HCT116 (cell line): Measurements from ENCODE around the gene EIF4E2. TPM values are rescaled to one million over a fixed set of nuclear protein-coding genes. Genes with fewer than 3 reads are reported as not detected.

Source experiments
- ATAC-seq: fragments of 200-7000 bp; cut with Tn5 transposase; 2 replicates; pipeline ENCODE4 v1.9.1; 2020; ENCODE audit warnings: mild to moderate bottlenecking, moderate library complexity
- Bru-seq: library from RNA; stranded (reverse); fragments of 400-500 nt; gene quantifications from one replicate; lab custom pipeline; 2021; lab: Mats Ljungman, UMichigan
- BruChase-seq, 2 experiments: library from RNA; stranded (reverse); fragments of 400-500 nt; gene quantifications; one replicate each; lab custom pipeline; 2021; lab: Mats Ljungman, UMichigan
- BruUV-seq: library from RNA; stranded (reverse); fragments of 400-500 nt; replicated peaks from 2 replicates; lab custom pipeline; 2021; lab: Mats Ljungman, UMichigan
- CTCF ChIA-PET: fragments of 300-600 bp; sonication (Branson Sonifier 250); formaldehyde crosslinking; loops from one replicate; lab custom pipeline; 2021; ENCODE audit warnings: antibody characterized with exemption; lab: Charles Lee
- POLR2A ChIA-PET: fragments of 300-600, 350-600 bp; sonication (Branson Sonifier 250); formaldehyde crosslinking; loops from one replicate; lab custom pipeline; 2021; ENCODE audit warnings: antibody characterized with exemption; lab: Charles Lee
- RAD21 ChIA-PET, 2 experiments: fragments of 300-600 bp; sonication (Branson Sonifier 250); formaldehyde crosslinking; loops; one replicate each; lab custom pipeline; 2023; ENCODE audit warnings: low total read pairs in 2 of 2; ENCODE audit not compliant: uncharacterized antibody in 2 of 2, unreplicated experiment in 2 of 2, low non-redundant PET in 1 of 2; lab: Charles Lee
- DNase-seq: peaks from one replicate; pipeline ENCODE4 v3.0.0-alpha.2; 2010; ENCODE audit warnings: low read depth, low spot score
- H2AFZ ChIP-seq: fragments of 200-600 bp; shearing (Covaris generic), sonication (generic); 2 replicates; pipeline ENCODE4 v1.6.1; 2017; ENCODE audit warnings: low read depth, mixed run types, mixed read lengths, antibody characterized with exemption, low read length; ENCODE audit not compliant: poor library complexity, severe bottlenecking
- H3K27ac ChIP-seq: 2 replicates; pipeline ENCODE4 v1.5.1; 2012; ENCODE audit warnings: low read depth, low read length
- H3K27me3 ChIP-seq: fragments of 200-600 bp; sonication (generic); 2 replicates; pipeline ENCODE4 v1.6.1; 2016; ENCODE audit warnings: mixed run types, low read length, mixed read lengths; ENCODE audit not compliant: insufficient read depth
- H3K36me3 ChIP-seq, 2 experiments: fragments of 200-500 bp in 1 of 2; fragments of 200-600 bp in 1 of 2; sonication (Bioruptor generic) in 1 of 2; sonication (generic) in 1 of 2; 2 replicates each; pipeline versions ENCODE4 v1.5.1 to v1.6.1; 2014 to 2016; ENCODE audit warnings: low read length in 2 of 2, inconsistent platforms in 1 of 2, mixed read lengths in 1 of 2, mixed run types in 1 of 2; ENCODE audit not compliant: insufficient read depth in 2 of 2, control insufficient read depth in 1 of 2
- H3K4me1 ChIP-seq, 2 experiments: fragments of 200-600 bp in 1 of 2; sonication (generic) in 1 of 2; 2 replicates each; pipeline versions ENCODE4 v1.5.1 to v1.6.1; 2012 to 2017; ENCODE audit warnings: low read length in 2 of 2, inconsistent platforms in 1 of 2, mild to moderate bottlenecking in 1 of 2, mixed read lengths in 1 of 2, mixed run types in 1 of 2, moderate library complexity in 1 of 2; ENCODE audit not compliant: insufficient read depth in 2 of 2, control insufficient read depth in 1 of 2
- H3K4me2 ChIP-seq: fragments of 200-600 bp; sonication (generic); 2 replicates; pipeline ENCODE4 v1.6.1; 2017; ENCODE audit warnings: mixed run types, low read length, mixed read lengths
- H3K4me3 ChIP-seq, 2 experiments: fragments of 200-600 bp in 1 of 2; sonication (generic) in 1 of 2; replicated peaks in 1 of 2; 2 replicates each; pipeline ENCODE4 v1.5.1; 2011 to 2016; ENCODE audit warnings: low read length in 2 of 2, control low read depth in 1 of 2, low read depth in 1 of 2, mild to moderate bottlenecking in 1 of 2, mixed read lengths in 1 of 2, mixed run types in 1 of 2
- H3K79me2 ChIP-seq: fragments of 200-600 bp; sonication (generic); 2 replicates; pipeline ENCODE4 v1.6.1; 2017; ENCODE audit warnings: mild to moderate bottlenecking, mixed run types, low read length, moderate library complexity, mixed read lengths; ENCODE audit not compliant: insufficient read depth
- H3K9ac ChIP-seq: fragments of 200-600 bp; sonication (generic); 2 replicates; pipeline ENCODE4 v1.6.1; 2016; ENCODE audit warnings: low read length, mixed read lengths
- H3K9me2 ChIP-seq: fragments of 200-600 bp; sonication (generic), shearing (Covaris generic); 2 replicates; pipeline ENCODE4 v1.6.1; 2017; ENCODE audit warnings: mixed run types, mild to moderate bottlenecking, moderate library complexity; ENCODE audit not compliant: insufficient read depth
- H3K9me3 ChIP-seq, 2 experiments: fragments of 200-500 bp in 1 of 2; fragments of 200-600 bp in 1 of 2; sonication (Bioruptor generic) in 1 of 2; sonication (generic) in 1 of 2; 2 replicates each; pipeline ENCODE4 v1.6.1; 2014 to 2017; ENCODE audit warnings: low read length in 2 of 2, mixed read lengths in 2 of 2, inconsistent platforms in 1 of 2, low read depth in 1 of 2, mild to moderate bottlenecking in 1 of 2, mixed run types in 1 of 2, moderate library complexity in 1 of 2; ENCODE audit not compliant: control insufficient read depth in 1 of 2, insufficient read depth in 1 of 2
- H4K20me1 ChIP-seq: fragments of 200-600 bp; sonication (generic), shearing (Covaris generic); 2 replicates; pipeline ENCODE4 v1.6.1; 2017; ENCODE audit warnings: mixed run types, mild to moderate bottlenecking, moderate library complexity; ENCODE audit not compliant: insufficient read depth
- CEBPB ChIP-seq: IDR thresholded peaks from 2 replicates; pipeline ENCODE4 v1.6.1; 2012; ENCODE audit warnings: low read depth
- CTCF ChIP-seq, 3 experiments: fragments of 200-600 bp in 1 of 3; sonication (generic) in 1 of 3; IDR thresholded peaks in 2 of 3; conservative IDR thresholded peaks in 1 of 3; 2 replicates each; pipeline ENCODE4 v1.5.1; 2012 to 2017; ENCODE audit warnings: low read depth in 2 of 3, low read length in 2 of 3, antibody characterized with exemption in 1 of 3, borderline replicate concordance in 1 of 3, control low read depth in 1 of 3, mild to moderate bottlenecking in 1 of 3, mixed read lengths in 1 of 3, mixed run types in 1 of 3, moderate library complexity in 1 of 3; ENCODE audit not compliant: insufficient read depth in 1 of 3
- EGR1 ChIP-seq: IDR thresholded peaks from 2 replicates; pipeline ENCODE4 v1.6.1; 2012; ENCODE audit warnings: low read depth
- ELF1 ChIP-seq: IDR thresholded peaks from 2 replicates; pipeline ENCODE4 v1.6.1; 2012; ENCODE audit warnings: low read depth, borderline replicate concordance
- EZH2 ChIP-seq: fragments of 200-600 bp; sonication (generic); IDR thresholded peaks from 2 replicates; pipeline ENCODE4 v1.6.1; 2017; ENCODE audit warnings: antibody characterized with exemption, mixed run types
- EZH2phosphoT487 ChIP-seq: fragments of 200-600 bp; IDR thresholded peaks from 2 replicates; pipeline ENCODE4 v1.6.1; 2018; ENCODE audit warnings: antibody characterized with exemption, borderline replicate concordance
- MAX ChIP-seq: IDR thresholded peaks from 2 replicates; pipeline ENCODE4 v1.6.1; 2012
- POLR2A ChIP-seq: IDR thresholded peaks from 2 replicates; pipeline ENCODE4 v1.7.0; 2011; ENCODE audit warnings: borderline replicate concordance; ENCODE audit not compliant: insufficient read depth, insufficient read length; ENCODE audit errors: extremely low read depth
- POLR2AphosphoS5 ChIP-seq: IDR thresholded peaks from 2 replicates; pipeline ENCODE4 v1.6.1; 2011; ENCODE audit warnings: mild to moderate bottlenecking, low read depth, low read length, moderate library complexity
- RAD21 ChIP-seq: IDR thresholded peaks from 2 replicates; pipeline ENCODE4 v1.6.1; 2012; ENCODE audit warnings: low read depth, mild to moderate bottlenecking
- SIN3A ChIP-seq: IDR thresholded peaks from 2 replicates; pipeline ENCODE4 v1.6.1; 2012; ENCODE audit warnings: low read depth
- SP1 ChIP-seq: IDR thresholded peaks from 2 replicates; pipeline ENCODE4 v1.6.1; 2012; ENCODE audit warnings: low read depth
- TCF7L2 ChIP-seq: IDR thresholded peaks from 2 replicates; pipeline ENCODE4 v1.7.0; 2011; ENCODE audit warnings: borderline replicate concordance, inconsistent platforms; ENCODE audit not compliant: insufficient read depth, insufficient read length; ENCODE audit errors: extremely low read depth
- ZNF274 ChIP-seq: fragments of 200-500 bp; sonication (Bioruptor generic); IDR thresholded peaks from 2 replicates; pipeline ENCODE4 v1.6.1; 2014; ENCODE audit warnings: mild to moderate bottlenecking, low read depth, low read length, inconsistent platforms
- intact Hi-C: fragments of 100-400 bp; cut with micrococcal nuclease; formaldehyde crosslinking; loops from 2 replicates; pipeline ENCODE4 v1.10.0; 2022
- long read RNA-seq: library from polyadenylated mRNA; unstranded; transcript quantifications from one replicate; pipeline ENCODE4 v2.0.0, GENCODE V29; 2021; ENCODE audit not compliant: unreplicated experiment
- polyA plus RNA-seq: library from polyadenylated mRNA; unstranded; fragments of >200 nt; gene quantifications from 2 replicates; pipeline ENCODE4 v1.2.1, GENCODE V29; 2012; ENCODE audit warnings: missing spikeins
- total RNA-seq: library from RNA; stranded (reverse); gene quantifications from one replicate; pipeline ENCODE4 v1.2.1, GENCODE V29; 2021; ENCODE audit not compliant: unreplicated experiment
- TF ChIP-seq, protein P1 (sequence below): IDR thresholded peaks from 2 replicates; pipeline ENCODE4 v1.6.1; 2012; ENCODE audit warnings: low read depth

EIF4E2 gene
- total RNA-seq (58.6 TPM), Bru-seq, nascent RNA (percentile 86 among the genes with signal in this experiment), BruChase-seq, experiment 1, labeled RNA remaining after a 6-hour chase (percentile 82 among the genes with signal in this experiment), BruChase-seq, experiment 2, labeled RNA remaining after a 2-hour chase (percentile 85 among the genes with signal in this experiment)
- 63.5 and 66.7 TPM in 2 replicates for polyA plus RNA-seq
- long read RNA-seq, transcript EIF4E2-206 (6 exons, 1,014 nt), result minor isoform, 6 of 93 reads
- long read RNA-seq, transcript EIF4E2-202 (7 exons, 3,448 nt), result minor isoform, 26 of 93 reads
- long read RNA-seq, transcript EIF4E2-201 (7 exons, 1,604 nt), result major isoform, 31 of 93 reads
- long read RNA-seq, partial matches to known transcripts, result 2 of 93 reads
- long read RNA-seq, other reads (novel, unspliced or antisense), result 20 of 93 reads

- Histone ChIP-seq H3K4me1 (peaks cover 5 to 15% of the 10 kb centered on the region in 2 experiments; a peak in 3 of 4 replicates), H3K9me2 (no peaks in the 10 kb centered on the region), H2AFZ (peak within 1 kb of the TSS; percentile 73), H3K9ac (peak within 1 kb of the TSS; percentile 98), H3K4me3 (peak within 1 kb of the TSS; percentile 76 to 95), H3K9me3 (no peaks in the 10 kb centered on the region; a peak in 1 of 4 replicates), H3K27ac (peak within 1 kb of the TSS; percentile 86), H3K79me2 (peaks cover 80% of the 10 kb centered on the region), H3K4me2 (peak within 1 kb of the TSS; percentile 93), H3K36me3 (peaks cover 2 to 21% of the 10 kb centered on the region in 2 experiments; a peak in 2 of 4 replicates), H4K20me1 (no peaks in the 10 kb centered on the region; the same call in 1 of the 2 replicates), H3K27me3 (no peaks in the 10 kb centered on the region)
- POLR2A ChIA-PET, result interaction anchor here (0.5 to 1.4 kb wide), 5 partner anchors 10 to 43 kb away, joined by 3 to 6 read pairs (median 4); no protein-coding TSS in a partner anchor
- RAD21 ChIA-PET, result no interaction called here
- BruUV-seq, result no TSS peak
- intact Hi-C loops, result no loop called here
- CTCF ChIA-PET, result interaction anchor here (1.0 kb wide), 1 partner anchor 55 kb away, joined by 3 read pairs; no protein-coding TSS in a partner anchor
- ATAC-seq, result peak; percentile 95
- DNase-seq, result peak; percentile 84
- TF ChIP-seq SIN3A (peak; percentile 69), CTCF (IDR thresholded peaks at IDR 0.05 in 2 of 3, conservative IDR thresholded peaks at IDR 0.05 in 1 of 3; ENCODE audit: borderline replicate concordance in 1 of 3, insufficient read depth in 1 of 3, low read depth in 2 of 3, low read length in 2 of 3) (peak in 1 of 3 experiments; percentile 10; a peak in 1 of 6 replicates), CEBPB (no peak), SP1 (0 out of 2 replicates have a peak, but pooled peaks have one; percentile 7), TCF7L2 (peak; percentile 66), EZH2 (no peak), POLR2A (peak; percentile 93), EZH2phosphoT487 (no peak), RAD21 (no peak), ELF1 (0 out of 2 replicates have a peak, but pooled peaks have one; percentile 58), EGR1 (peak; percentile 92), MAX (peak; percentile 95), POLR2AphosphoS5 (peak; percentile 96), ZNF274 (no peak)
- TF ChIP-seq, protein P1, sequence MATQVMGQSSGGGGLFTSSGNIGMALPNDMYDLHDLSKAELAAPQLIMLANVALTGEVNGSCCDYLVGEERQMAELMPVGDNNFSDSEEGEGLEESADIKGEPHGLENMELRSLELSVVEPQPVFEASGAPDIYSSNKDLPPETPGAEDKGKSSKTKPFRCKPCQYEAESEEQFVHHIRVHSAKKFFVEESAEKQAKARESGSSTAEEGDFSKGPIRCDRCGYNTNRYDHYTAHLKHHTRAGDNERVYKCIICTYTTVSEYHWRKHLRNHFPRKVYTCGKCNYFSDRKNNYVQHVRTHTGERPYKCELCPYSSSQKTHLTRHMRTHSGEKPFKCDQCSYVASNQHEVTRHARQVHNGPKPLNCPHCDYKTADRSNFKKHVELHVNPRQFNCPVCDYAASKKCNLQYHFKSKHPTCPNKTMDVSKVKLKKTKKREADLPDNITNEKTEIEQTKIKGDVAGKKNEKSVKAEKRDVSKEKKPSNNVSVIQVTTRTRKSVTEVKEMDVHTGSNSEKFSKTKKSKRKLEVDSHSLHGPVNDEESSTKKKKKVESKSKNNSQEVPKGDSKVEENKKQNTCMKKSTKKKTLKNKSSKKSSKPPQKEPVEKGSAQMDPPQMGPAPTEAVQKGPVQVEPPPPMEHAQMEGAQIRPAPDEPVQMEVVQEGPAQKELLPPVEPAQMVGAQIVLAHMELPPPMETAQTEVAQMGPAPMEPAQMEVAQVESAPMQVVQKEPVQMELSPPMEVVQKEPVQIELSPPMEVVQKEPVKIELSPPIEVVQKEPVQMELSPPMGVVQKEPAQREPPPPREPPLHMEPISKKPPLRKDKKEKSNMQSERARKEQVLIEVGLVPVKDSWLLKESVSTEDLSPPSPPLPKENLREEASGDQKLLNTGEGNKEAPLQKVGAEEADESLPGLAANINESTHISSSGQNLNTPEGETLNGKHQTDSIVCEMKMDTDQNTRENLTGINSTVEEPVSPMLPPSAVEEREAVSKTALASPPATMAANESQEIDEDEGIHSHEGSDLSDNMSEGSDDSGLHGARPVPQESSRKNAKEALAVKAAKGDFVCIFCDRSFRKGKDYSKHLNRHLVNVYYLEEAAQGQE, result no peak
Measured at GRCh38 chr2:232550354-232551249, at the start of gene EIF4E2, which contains the start of gene TIGD1. EIF4E2 (plus strand) TSS chr2:232550689; CDS start chr2:232550725, 36 bp downstream. TIGD1 (minus strand) TSS chr2:232550557; CDS start chr2:232549882, 675 bp downstream.
